ENCODE measurements around the gene TMEM222. TPM values are rescaled to one million over a fixed set of nuclear protein-coding genes. Genes with fewer than 3 reads are reported as not detected.

Gene TMEM222
- total RNA-seq, 3 donors from 2014 or later = 30.0 to 30.9 (median 30.8) TPM

GRCh38 chr1:27345272-27345671 is 23.3 kb downstream of the TMEM222 start:
- H3K9me3 ChIP-seq = no peaks in the 10 kb centered on the region
- intact Hi-C loops (cut with DNase I, micrococcal nuclease) = no loop called here
- H3K4me1 ChIP-seq (ENCODE audit: low read depth) = peaks cover 23% of the 10 kb centered on the region
- no peak for DNase-seq
- no peak for ATAC-seq
- no peak overlapping the region for H3K4me3 ChIP-seq
- no peaks in the 10 kb centered on the region for H3K36me3 ChIP-seq (ENCODE audit: low read depth)
- TF ChIP-seq, protein P1, sequence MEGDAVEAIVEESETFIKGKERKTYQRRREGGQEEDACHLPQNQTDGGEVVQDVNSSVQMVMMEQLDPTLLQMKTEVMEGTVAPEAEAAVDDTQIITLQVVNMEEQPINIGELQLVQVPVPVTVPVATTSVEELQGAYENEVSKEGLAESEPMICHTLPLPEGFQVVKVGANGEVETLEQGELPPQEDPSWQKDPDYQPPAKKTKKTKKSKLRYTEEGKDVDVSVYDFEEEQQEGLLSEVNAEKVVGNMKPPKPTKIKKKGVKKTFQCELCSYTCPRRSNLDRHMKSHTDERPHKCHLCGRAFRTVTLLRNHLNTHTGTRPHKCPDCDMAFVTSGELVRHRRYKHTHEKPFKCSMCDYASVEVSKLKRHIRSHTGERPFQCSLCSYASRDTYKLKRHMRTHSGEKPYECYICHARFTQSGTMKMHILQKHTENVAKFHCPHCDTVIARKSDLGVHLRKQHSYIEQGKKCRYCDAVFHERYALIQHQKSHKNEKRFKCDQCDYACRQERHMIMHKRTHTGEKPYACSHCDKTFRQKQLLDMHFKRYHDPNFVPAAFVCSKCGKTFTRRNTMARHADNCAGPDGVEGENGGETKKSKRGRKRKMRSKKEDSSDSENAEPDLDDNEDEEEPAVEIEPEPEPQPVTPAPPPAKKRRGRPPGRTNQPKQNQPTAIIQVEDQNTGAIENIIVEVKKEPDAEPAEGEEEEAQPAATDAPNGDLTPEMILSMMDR (IDR thresholded peaks at IDR 0.05) = no peak

- intact Hi-C loops (cut with DNase I, micrococcal nuclease) = no loop called here
- H3K4me3 ChIP-seq = no peak overlapping the region
- no peaks in the 10 kb centered on the region for H3K9me3 ChIP-seq
- peaks cover 30% of the 10 kb centered on the region for H3K4me1 ChIP-seq (ENCODE audit: low read depth)
- TF ChIP-seq, protein P1 (IDR thresholded peaks at IDR 0.05) = no peak
- H3K36me3 ChIP-seq (ENCODE audit: low read depth) = no peaks in the 10 kb centered on the region
- DNase-seq = no peak
- no peak for ATAC-seq
Observed at GRCh38 chr1:27346357-27346756, 24.4 kb downstream of the TMEM222 start.

GRCh38 chr1:27346991-27347624 is 25.1 kb downstream of the TMEM222 start:
- ATAC-seq = no peak

DNA sequence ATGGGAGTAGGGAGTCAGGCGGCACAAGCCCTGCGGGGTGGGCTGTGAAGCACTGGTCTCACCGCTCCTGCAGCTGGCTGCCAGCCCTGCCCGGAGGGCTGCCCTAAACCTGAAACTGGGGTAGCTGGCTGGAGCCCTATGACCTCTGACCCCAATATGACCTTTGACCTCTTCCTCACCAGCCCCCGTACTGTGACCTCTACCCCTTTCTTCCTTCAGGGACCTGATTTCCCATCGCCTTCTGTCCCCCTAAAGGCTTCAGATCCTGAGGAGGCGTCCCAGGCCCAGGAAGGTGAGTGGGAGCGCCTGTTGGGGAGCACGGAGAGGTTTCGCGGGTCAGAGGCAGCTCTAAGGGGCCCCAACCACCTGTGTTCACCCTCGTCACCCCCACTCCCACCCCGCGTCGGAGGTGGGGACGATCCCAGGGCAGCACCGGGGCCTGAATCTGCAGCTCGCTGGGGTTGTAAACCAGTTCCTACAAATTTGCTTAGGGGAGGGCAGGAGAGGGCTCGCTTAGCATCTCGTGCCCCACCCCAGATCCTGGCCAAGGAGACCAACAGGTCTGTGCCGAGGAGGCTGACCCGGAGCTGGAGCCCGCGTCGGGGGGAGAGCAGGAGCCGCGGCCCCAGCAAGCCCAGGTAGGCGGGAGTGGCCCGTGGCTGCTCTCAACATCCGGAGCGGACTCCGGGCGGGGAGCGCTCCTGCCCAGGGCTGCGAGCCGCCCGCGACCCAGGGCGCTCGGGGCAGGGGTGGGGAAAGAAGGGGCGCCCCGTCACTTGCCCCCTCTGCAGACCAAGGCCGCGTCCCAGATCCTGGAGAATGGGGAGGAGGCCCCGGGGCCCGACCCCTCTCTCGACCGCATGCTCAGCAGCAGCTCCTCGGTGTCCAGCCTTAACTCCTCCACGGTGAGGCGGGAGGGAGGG is 27.2 kb downstream of the TMEM222 start:
- intact Hi-C loops (cut with DNase I, micrococcal nuclease) = no loop called here
- ATAC-seq (peak; percentile 88), DNase-seq (peak; percentile 73 to 83 (median 81))
- TF ChIP-seq, protein P1 (IDR thresholded peaks at IDR 0.05) = no peak
- no peaks in the 10 kb centered on the region for H3K9me3 ChIP-seq
- no peak overlapping the region for H3K4me3 ChIP-seq
- no peaks in the 10 kb centered on the region for H3K36me3 ChIP-seq (ENCODE audit: low read depth)
- peaks cover 27% of the 10 kb centered on the region for H3K4me1 ChIP-seq (ENCODE audit: low read depth)

More at GRCh38 chr1:27346991-27347624, 25.1 kb downstream of the TMEM222 start:
- H3K36me3 ChIP-seq (ENCODE audit: low read depth) = no peaks in the 10 kb centered on the region
- peaks cover 27% of the 10 kb centered on the region for H3K4me1 ChIP-seq (ENCODE audit: low read depth)
- TF ChIP-seq, protein P1 (IDR thresholded peaks at IDR 0.05) = no peak
- DNase-seq = peak in 1 of 3 donors; percentile 50
- intact Hi-C loops (cut with DNase I, micrococcal nuclease) = no loop called here
- H3K4me3 ChIP-seq = no peak overlapping the region
- no peaks in the 10 kb centered on the region for H3K9me3 ChIP-seq

- DNase-seq = peak; percentile 68 to 84 (median 81)
- peaks cover 27% of the 10 kb centered on the region for H3K4me1 ChIP-seq (ENCODE audit: low read depth)
- H3K4me3 ChIP-seq = no peak overlapping the region
- H3K36me3 ChIP-seq (ENCODE audit: low read depth) = no peaks in the 10 kb centered on the region
- H3K9me3 ChIP-seq = no peaks in the 10 kb centered on the region
- intact Hi-C loops (cut with DNase I, micrococcal nuclease) = no loop called here
- ATAC-seq = peak; percentile 87
- TF ChIP-seq, protein P1 (IDR thresholded peaks at IDR 0.05) = no peak
Observed at GRCh38 chr1:27349784-27350662, 28.1 kb downstream of the TMEM222 start.
